ENCODE results near the gene ABI3.

The ABI3 gene

DNA sequence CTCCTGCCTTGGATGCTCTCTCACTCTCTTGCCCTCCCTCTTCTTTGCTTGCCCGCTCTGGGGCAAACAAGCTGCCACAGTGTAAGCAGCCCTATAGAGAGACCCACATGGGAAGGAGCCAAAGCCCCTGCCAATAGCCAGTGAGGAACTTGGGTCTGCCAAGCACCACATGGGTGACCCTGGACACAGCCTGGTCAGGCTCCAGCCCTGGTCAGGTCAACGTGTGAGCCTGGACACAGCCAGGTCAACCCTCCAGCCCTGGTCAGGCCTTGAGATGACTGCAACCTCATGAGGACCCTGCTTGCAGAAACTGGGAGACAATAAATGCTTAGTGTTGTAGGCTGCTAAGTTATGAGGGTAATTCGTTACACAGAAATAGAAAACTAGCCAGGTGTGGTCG is 34.3 kb downstream of the ABI3 start:
- TF ChIP-seq ZFX (IDR thresholded peaks at IDR 0.05; ENCODE audit: borderline replicate concordance) (no peak), CTCF (IDR thresholded peaks at IDR 0.05) (no peak)
- no peak overlapping the region for H3K27ac ChIP-seq

- TF ChIP-seq ZFX (IDR thresholded peaks at IDR 0.05; ENCODE audit: borderline replicate concordance): no peak
- no peak for TF ChIP-seq CTCF (IDR thresholded peaks at IDR 0.05)
- no peak overlapping the region for H3K27ac ChIP-seq
Measured at GRCh38 chr17:49247944-49248343, 37.4 kb downstream of the ABI3 start.

DNA sequence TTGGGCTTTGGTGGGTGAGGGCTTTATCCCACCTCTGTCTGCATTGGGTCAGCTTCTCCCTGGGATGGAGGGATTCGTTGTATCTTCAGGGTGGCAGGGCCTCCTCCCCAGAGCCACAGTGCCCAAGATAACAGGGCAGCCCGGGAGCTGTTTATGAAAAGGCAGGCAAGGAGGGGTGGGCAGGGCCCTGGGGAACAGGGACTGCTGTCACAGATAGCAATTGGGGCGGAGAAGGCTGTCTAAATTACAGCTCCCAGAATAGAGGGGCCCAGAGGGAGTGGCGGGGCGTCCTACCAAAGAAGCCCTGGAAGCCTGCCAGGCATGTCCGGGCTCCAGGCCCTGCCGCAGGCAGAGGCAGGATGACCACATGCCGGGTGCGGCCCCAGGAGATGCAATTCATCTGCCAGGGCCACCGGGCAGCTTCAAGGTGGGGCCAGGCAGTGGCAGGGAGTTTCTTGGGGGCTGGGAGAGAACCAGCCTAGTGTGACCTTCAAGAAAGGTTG is 38.8 kb downstream of the ABI3 start:
- TF ChIP-seq ZFX (IDR thresholded peaks at IDR 0.05; ENCODE audit: borderline replicate concordance) (no peak), CTCF (IDR thresholded peaks at IDR 0.05) (no peak)
- H3K27ac ChIP-seq: no peak overlapping the region

DNA sequence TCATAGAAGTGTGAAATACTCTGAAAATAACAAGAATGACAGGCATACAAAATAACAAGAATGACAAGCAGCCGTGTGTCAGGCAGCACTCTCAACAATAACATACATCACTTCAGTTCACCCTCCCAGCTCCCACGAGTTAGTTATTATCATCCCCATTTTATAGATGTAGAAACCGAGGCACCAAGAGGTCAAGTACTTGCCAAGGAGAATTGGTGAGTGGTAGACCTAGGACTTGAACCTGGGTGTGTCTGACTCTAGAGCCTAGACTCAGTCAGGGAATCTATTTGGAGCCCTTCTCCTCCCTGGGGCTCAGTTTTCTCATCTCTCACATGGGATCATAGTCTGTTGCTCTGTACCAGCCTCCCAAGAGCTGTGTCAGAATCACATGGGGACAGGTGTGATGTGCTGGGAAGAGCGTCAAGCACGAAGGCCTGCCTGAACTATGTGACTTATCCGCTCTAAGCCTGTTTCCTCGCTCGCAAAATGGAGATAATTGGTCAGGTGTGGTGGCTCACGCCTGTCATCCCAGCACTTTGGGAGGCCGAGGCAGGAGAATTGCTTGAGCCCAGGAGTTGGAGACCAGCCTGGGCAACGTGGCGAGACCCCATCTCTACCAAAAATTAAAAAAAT is 39.5 kb downstream of the ABI3 start:
- TF ChIP-seq CTCF (IDR thresholded peaks at IDR 0.05): no peak
- TF ChIP-seq ZFX (IDR thresholded peaks at IDR 0.05; ENCODE audit: borderline replicate concordance): no peak
- no peak overlapping the region for H3K27ac ChIP-seq

- no peak overlapping the region for H3K27ac ChIP-seq
- TF ChIP-seq CTCF (IDR thresholded peaks at IDR 0.05): no peak
- no peak for TF ChIP-seq ZFX (IDR thresholded peaks at IDR 0.05; ENCODE audit: borderline replicate concordance)
Measured at GRCh38 chr17:49252148-49252695, 41.7 kb downstream of the ABI3 start.

DNA sequence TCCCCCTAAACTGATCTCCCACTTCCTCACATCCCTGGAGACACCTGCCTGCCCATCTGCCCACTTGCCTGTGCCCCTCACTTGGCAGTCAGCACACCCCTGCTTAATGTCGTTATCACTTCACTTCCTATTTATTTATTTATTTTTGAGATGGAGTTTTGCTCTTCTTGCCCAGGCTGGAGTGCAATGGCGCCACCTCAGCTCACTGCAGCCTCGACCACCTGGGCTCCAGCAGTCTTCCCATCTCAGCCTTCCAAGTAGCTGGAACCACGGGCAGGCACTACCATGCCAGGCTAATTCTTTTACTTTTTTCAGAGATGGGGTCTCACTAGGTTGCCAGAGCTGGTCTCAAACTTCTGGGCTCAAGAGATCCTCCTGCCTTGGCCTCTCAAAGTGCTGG is 43.6 kb downstream of the ABI3 start:
- TF ChIP-seq ZFX (IDR thresholded peaks at IDR 0.05; ENCODE audit: borderline replicate concordance) (no peak), CTCF (IDR thresholded peaks at IDR 0.05) (peak; percentile 40)
- no peak overlapping the region for H3K27ac ChIP-seq

DNA sequence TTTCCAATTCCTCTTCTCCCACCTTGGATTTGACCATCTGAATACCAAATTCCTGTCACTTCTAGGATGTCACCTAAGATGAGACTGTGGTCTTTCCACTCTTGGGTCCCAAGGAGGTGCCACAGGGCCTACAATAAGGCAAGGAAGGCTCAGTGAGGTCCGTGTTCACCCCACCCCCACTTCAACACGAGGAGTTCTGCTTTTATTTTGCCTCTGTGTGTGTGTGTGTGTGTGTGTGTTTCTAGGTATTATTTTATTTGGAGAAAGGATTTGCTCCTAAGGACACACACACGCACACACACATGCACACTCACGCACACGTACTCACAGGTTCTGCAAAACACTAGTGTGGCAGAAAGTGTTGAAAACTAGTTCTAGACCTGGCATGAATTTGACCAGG is 44.6 kb downstream of the ABI3 start:
- no peak overlapping the region for H3K27ac ChIP-seq
- no peak for TF ChIP-seq ZFX (IDR thresholded peaks at IDR 0.05; ENCODE audit: borderline replicate concordance)
- no peak for TF ChIP-seq CTCF (IDR thresholded peaks at IDR 0.05)
